ENCODE data around the gene GAB3. TPM values are rescaled to one million over a fixed set of nuclear protein-coding genes. Genes with fewer than 3 reads are reported as not detected.

GAB3 gene
- total and polyA plus RNA-seq, 9 of the 15 experiments (the other 6 are each of a cell fraction or from before 2014, with no cell fraction given), result 16.1 to 31.4 (median 20.2) TPM

- TF ChIP-seq SFPQ (IDR thresholded peaks at IDR 0.05; ENCODE audit: low read depth, low read length) (no peak), MAFG (tag; conservative IDR thresholded peaks at IDR 0.05) (peak; percentile 30; the same call in 1 of the 2 replicates), ZNF316 (IDR thresholded peaks at IDR 0.05) (peak; percentile 77), FOXA1 (IDR thresholded peaks at IDR 0.05; ENCODE audit: borderline replicate concordance) (no peak), MAFF (IDR thresholded peaks at IDR 0.05; ENCODE audit: low read length) (peak; percentile 58)
Measured at GRCh38 chrX:154657226-154657805, 93.6 kb downstream of the GAB3 start (continued).

GRCh38 chrX:154655786-154656185, 95.1 kb downstream of the GAB3 start:
- no peak overlapping the region for H3K27ac ChIP-seq (ENCODE audit: extremely low read depth, low read depth, low read length)
- H3K9me1 ChIP-seq (ENCODE audit: control insufficient read depth, insufficient read depth, low read length), result no peaks in the 10 kb centered on the region
- ChIA-PET POLR2A (no interaction called here), CTCF (ENCODE audit: low intra/inter-chr PET ratio) (no interaction called here)
- ATAC-seq (no peak), FAIRE-seq (no peak), DNase-seq (ENCODE audit: extremely low read depth in 1 of 4, low spot score in 3 of 4) (no peak)
- H3K9me3 ChIP-seq (replicated peaks; ENCODE audit: control insufficient read depth, insufficient read depth, low read depth, low read length), result no peaks in the 10 kb centered on the region
- no peaks in the 10 kb centered on the region for H4K20me1 ChIP-seq (replicated peaks; ENCODE audit: control insufficient read depth, insufficient read depth, low read length)
- no peaks in the 10 kb centered on the region for H3K36me3 ChIP-seq (ENCODE audit: control insufficient read depth, insufficient read depth, low read length)
- intact Hi-C loops (cut with micrococcal nuclease), result no loop called here
- no peak overlapping the region for H2AFZ ChIP-seq (ENCODE audit: low read depth, low read length)
- BruUV-seq (replicated peaks), result no TSS peak
- no peak overlapping the region for H3K4me3 ChIP-seq
- 14% methylated on average over 7 of the region's 11 CpGs for WGBS (ENCODE audit: insufficient coverage, low coverage, missing lambda C conversion rate)
- H3K4me2 ChIP-seq (ENCODE audit: insufficient read depth, low read length), result no peak overlapping the region
- in situ Hi-C loops (cut with MboI), result loop anchor here (10.0 kb wide), 1 partner anchor 71 kb away; the partner anchor contains the start of gene CTAG1A
- no peaks in the 10 kb centered on the region; the same call in 2 of the 3 replicates for H3K79me2 ChIP-seq (ENCODE audit: control insufficient read depth, insufficient read depth, low read length)
- H3K27me3 ChIP-seq (ENCODE audit: control insufficient read depth in 2 of 2, insufficient read depth in 2 of 2, low read length in 2 of 2), result peaks cover 2 to 29% of the 10 kb centered on the region in 2 experiments; a peak in 3 of 5 replicates
- no peak overlapping the region for H3K9ac ChIP-seq (ENCODE audit: insufficient read depth in 1 of 2, low read depth in 2 of 2, low read length in 2 of 2)
- peaks cover 0 to 9% of the 10 kb centered on the region in 2 experiments; a peak in 2 of 5 replicates for H3K4me1 ChIP-seq (replicated peaks in 1 of 2; ENCODE audit: control insufficient read depth in 2 of 2, insufficient read depth in 2 of 2, low read length in 2 of 2)
- TF ChIP-seq ZNF224 (CRISPR knock-in tag; IDR thresholded peaks at IDR 0.05) (no peak), ZFX (CRISPR knock-in tag; IDR thresholded peaks at IDR 0.05) (no peak), SMAD4 (CRISPR knock-in tag; conservative IDR thresholded peaks at IDR 0.05) (no peak), PATZ1 (CRISPR knock-in tag; IDR thresholded peaks at IDR 0.05; ENCODE audit: borderline replicate concordance) (no peak), XRCC4 (IDR thresholded peaks at IDR 0.05; ENCODE audit: extremely low read depth, insufficient read depth, insufficient read length) (no peak), LCOR (CRISPR knock-in tag; IDR thresholded peaks at IDR 0.05) (no peak), RUNX1 (IDR thresholded peaks at IDR 0.05; ENCODE audit: low read depth) (no peak), SOX6 (IDR thresholded peaks at IDR 0.05) (no peak), NFIX (CRISPR knock-in tag; IDR thresholded peaks at IDR 0.05; ENCODE audit: low read depth) (no peak)

Measured in K562 (cell line).